ENCODE results near the gene MACF1.
"Not testable (repeated sequence)": the region's sequence is repeated elsewhere in the genome, so short reads cannot be mapped to it uniquely, and the experiment has no call there.

MACF1 gene

GRCh38 chr1:39426346-39426745 lies 221.9 kb downstream of the MACF1 start:
- DNase-seq, result no peak

- DNase-seq, result no peak
These were observed 222.9 kb downstream of the MACF1 start for GRCh38 chr1:39427374-39427773.

GRCh38 chr1:39427912-39428311 lies 223.4 kb downstream of the MACF1 start:
- DNase-seq, result no peak

DNA sequence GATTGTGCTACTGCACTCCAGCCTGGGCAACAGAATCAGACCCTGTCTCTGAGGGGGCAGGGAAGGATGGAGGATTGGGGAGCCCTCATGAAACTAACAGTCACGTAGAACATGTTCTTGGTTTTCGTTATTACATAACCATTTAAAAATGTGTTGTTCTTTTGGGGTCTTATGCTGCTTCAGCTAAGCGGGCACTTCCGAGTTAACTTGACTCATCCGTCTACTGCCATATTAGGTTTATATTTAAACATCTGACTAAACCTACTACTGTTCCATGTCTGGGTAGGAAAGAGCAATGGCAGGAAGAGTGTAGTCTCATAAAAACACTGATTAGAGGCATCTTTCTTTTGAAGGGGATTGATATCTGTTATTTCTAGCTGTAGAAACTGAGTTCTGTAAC lies 227.4 kb downstream of the MACF1 start:
- no peak for DNase-seq

- DNase-seq, result no peak
These were observed 230.4 kb downstream of the MACF1 start for GRCh38 chr1:39434797-39435395.

GRCh38 chr1:39435597-39435996 lies 231.1 kb downstream of the MACF1 start:
- DNase-seq, result no peak

DNA sequence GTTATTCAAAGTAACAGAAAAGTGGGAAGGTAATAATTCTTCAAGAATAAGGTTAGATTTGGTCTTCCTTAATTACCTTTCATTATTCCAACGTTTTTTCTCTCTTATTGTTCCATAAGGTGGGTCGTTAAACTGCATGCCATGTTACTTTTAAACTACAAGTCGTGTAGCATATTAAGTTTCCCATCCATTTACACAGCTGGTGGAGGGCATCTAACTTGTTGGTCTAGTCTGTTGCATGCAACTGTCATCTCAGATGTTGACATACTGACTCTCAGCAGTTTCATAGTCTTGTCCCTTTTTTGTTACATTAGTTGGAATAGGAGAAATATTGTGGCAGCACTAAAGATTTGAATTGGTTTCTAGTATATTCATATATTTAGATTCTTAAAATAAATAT lies 232.3 kb downstream of the MACF1 start:
- DNase-seq, result no peak

- no peak for DNase-seq
These were observed 233.5 kb downstream of the MACF1 start for GRCh38 chr1:39438042-39438441.

- no peak for DNase-seq
These were observed 236.4 kb downstream of the MACF1 start for GRCh38 chr1:39440856-39441255.

DNA sequence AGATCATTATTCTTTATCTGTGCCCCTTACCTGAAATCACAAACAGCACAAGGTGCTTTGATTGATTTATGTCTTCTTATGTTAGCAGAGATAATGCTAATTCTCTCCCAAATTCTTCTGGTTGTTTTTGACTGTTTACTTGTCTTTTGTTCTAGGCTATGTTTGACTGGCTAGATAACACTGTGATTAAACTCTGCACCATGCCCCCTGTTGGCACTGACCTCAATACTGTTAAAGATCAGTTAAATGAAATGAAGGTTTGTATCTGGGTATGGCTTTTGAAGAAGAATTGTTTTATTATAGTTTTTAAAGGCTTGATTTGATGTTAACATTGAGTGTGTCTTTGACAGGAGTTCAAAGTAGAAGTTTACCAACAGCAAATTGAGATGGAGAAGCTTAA lies 237.3 kb downstream of the MACF1 start:
- no peak for DNase-seq

DNA sequence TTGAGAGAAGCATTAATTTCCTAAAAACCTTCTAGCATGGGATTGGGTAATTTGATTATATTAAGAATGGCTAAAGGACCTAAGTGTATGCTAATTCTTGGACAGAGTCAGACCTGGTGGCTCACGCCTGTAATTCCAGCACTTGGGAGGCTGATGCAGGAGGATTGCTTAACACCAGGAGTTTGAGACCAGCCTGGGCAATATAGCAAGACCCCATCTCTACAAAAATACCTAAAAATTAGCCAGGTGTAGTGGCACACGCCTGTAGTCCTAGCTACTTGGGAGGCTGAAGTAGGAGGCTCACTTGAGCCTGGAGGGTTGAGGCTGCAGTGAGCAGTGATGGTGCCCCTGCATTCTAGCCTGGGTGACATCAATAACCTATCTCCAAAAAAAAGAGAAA lies 241.1 kb downstream of the MACF1 start:
- DNase-seq, result no peak

GRCh38 chr1:39446986-39447567 lies 242.6 kb downstream of the MACF1 start:
- DNase-seq, result no peak

GRCh38 chr1:39450041-39450440 lies 245.5 kb downstream of the MACF1 start:
- DNase-seq, result not testable (repeated sequence)

DNA sequence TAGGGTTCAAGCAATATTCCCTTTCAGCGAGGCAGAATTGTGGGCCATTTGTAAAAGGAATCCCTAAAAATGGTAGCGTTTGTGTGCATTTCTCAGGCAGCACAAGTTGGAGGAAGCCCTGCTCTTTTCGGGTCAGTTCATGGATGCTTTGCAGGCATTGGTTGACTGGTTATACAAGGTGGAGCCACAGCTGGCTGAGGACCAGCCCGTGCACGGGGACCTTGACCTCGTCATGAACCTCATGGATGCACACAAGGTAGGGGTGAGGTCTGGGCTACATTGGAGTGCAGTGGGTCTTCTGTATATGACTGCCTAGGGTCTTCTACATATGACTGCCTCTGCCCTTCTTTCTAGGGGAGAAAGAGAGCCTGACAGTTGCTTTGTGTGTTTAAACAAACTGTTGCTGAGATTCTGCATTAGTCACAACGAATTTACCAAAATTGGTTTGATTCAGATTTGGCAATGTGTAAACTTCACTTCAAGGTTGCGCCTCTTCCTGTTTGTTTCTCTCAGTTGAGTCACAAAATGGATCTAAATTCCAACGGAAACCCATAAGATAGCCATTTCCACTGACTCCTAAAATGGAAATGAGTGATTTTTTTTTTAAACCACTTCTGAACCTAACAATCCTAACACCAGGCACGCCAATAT lies 246.6 kb downstream of the MACF1 start:
- DNase-seq, result no peak

DNA sequence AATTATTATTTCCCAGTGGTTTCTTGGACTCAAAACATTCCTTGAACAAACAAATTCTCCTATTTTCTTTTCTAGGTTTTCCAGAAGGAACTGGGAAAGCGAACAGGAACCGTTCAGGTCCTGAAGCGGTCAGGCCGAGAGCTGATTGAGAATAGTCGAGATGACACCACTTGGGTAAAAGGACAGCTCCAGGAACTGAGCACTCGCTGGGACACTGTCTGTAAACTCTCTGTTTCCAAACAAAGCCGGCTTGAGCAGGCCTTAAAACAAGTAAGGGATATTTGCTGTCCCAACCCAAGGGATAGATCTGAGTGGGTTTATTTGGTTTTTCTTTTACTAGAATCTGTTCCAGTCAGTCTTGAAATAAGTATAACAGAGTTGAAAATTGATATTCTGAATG lies 247.6 kb downstream of the MACF1 start:
- DNase-seq, result no peak

GRCh38 chr1:39452540-39452939 lies 248.0 kb downstream of the MACF1 start:
- DNase-seq, result no peak

- DNase-seq, result no peak
These were observed 249.1 kb downstream of the MACF1 start for GRCh38 chr1:39453603-39454002.

DNA sequence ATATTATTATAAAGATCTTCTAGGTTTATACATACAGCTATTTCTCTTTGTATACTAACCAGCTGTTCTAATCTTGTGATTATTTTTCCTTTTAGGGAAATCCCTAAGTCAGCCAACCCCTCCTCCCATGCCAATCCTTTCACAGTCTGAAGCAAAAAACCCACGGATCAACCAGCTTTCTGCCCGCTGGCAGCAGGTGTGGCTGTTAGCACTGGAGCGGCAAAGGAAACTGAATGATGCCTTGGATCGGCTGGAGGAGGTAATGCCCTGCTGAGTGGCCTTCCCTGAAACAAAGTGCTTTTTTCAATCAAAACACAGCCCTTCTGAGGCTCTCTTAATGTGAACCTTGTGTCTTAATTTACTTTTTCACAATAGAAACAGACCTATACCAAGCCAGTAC lies 254.5 kb downstream of the MACF1 start:
- no peak for DNase-seq

DNA sequence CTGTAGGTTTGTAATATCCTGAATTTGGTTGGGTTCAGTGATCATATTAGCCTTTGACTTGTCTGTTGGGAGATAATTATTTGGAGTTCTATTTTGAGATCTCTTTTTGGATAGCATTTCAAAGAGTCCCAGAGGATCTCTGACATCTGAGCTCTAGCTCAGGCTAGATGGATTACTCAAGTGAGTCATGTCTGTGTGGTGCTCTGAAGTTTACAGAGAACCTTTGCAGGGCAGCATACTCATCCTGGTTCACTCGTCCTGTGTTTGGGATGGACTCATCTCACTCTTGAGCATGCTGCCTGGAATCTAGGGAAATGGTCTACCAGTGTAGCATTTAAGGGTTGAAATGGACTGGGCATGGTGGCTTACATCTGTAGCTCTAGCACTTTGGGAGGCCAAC lies 257.6 kb downstream of the MACF1 start:
- no peak for DNase-seq

DNA sequence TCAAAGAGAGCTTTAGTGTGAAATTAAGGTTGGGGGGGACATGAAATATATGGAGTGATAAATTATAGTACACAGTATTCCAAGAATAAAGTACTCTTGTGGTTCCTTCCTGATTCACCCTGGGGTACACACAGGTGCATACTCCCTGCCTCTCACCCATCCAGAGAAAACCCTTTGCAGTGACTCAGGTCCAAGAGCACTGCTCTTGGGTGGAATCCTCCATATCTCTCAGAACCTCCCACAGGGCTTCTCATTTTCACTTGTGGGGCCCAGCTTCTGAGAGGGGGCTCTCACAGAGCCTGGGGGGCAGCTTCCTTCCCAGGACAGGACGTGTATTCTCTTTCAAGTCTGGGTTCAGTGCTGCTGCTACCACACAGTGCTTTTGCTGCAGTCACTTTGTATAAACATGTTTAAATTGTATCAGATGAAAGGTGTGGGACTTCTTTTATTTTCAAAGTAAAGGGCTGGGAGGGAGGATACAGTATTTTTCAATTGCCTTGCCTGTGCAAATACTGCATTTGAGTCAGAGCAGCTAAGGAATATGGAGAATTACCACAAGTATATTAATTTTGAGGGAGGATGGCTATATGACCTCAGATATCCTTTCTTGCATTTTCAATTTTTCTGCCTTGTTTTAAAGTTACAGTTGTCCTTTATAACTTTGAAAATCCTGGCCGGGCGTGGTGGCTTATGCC lies 262.1 kb downstream of the MACF1 start:
- DNase-seq, result no peak

GRCh38 chr1:39467108-39467720 lies 262.7 kb downstream of the MACF1 start:
- not testable (repeated sequence) for DNase-seq

- no peak for DNase-seq
These were observed 264.7 kb downstream of the MACF1 start for GRCh38 chr1:39469150-39469549.

- DNase-seq, result no peak
These were observed 265.5 kb downstream of the MACF1 start for GRCh38 chr1:39470040-39470439.

GRCh38 chr1:39472826-39473225 lies 268.3 kb downstream of the MACF1 start:
- no peak for DNase-seq

Measured in activated T-cell treated with anti-CD3 and anti-CD28 coated beads, Interleukin-2, amount 50 U/mL, for 1 hour (primary cell).